ENCODE results near the gene KLF3.

KLF3 gene

GRCh38 chr4:38659346-38659745 is 4.7 kb upstream of the KLF3 start:
- no peak for DNase-seq

GRCh38 chr4:38660838-38661237 is 3.2 kb upstream of the KLF3 start:
- no peak for DNase-seq

DNA sequence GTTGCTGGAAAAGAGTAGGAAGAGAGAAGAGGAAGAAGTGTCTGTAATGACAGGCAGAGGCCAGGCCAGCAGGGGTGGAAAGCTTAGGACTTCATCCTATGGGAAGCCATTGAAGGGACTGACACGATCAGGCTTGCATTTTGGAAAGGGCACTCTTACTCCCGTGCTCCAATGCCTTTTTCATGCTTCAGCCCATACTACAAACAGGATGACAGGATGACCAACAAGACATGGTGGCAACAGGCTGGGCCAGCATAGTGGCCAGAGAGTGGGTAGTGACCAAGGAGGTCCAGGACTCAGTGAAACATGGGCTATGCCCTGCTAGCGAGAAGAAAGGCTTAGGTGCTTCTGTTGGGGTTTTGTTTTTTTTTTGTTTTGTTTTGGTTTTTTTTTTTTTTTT is 2.6 kb upstream of the KLF3 start:
- no peak for DNase-seq

DNA sequence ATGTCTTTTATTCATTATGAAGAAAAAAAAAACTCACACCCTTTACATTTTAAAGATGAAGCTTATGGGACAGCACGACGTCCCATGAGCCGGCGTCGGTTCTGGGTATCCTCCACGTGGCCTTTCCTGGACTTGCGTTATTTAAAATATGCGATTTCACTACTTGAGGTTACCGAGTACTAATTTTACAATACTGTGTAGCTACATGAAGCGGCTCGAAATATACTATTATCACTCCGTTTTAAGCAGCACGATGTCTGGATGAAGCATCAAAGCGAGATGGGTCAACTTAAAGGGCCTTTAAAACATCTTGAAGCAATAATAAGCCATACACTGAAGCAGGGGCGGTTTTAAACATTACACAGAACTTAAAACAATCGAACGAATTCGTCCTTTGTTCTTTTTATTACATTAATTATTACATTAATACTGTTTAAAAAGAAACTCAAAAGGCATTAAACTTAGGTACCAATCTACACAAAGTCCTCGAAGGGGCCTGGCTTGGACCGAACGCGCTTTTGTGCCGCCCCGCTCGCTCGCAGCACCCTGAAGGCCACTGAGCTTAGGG is 1.4 kb upstream of the KLF3 start:
- DNase-seq: no peak

GRCh38 chr4:38663090-38663800 is 754 bp upstream of the KLF3 start:
- peak; percentile 23 for DNase-seq

GRCh38 chr4:38664706-38665401 is 855 bp downstream of the KLF3 start:
- DNase-seq: peak; percentile 30

- DNase-seq: no peak
Observed at GRCh38 chr4:38665551-38666411, 1.8 kb downstream of the KLF3 start.

- no peak for DNase-seq
Observed at GRCh38 chr4:38666766-38667084, 2.7 kb downstream of the KLF3 start.

DNA sequence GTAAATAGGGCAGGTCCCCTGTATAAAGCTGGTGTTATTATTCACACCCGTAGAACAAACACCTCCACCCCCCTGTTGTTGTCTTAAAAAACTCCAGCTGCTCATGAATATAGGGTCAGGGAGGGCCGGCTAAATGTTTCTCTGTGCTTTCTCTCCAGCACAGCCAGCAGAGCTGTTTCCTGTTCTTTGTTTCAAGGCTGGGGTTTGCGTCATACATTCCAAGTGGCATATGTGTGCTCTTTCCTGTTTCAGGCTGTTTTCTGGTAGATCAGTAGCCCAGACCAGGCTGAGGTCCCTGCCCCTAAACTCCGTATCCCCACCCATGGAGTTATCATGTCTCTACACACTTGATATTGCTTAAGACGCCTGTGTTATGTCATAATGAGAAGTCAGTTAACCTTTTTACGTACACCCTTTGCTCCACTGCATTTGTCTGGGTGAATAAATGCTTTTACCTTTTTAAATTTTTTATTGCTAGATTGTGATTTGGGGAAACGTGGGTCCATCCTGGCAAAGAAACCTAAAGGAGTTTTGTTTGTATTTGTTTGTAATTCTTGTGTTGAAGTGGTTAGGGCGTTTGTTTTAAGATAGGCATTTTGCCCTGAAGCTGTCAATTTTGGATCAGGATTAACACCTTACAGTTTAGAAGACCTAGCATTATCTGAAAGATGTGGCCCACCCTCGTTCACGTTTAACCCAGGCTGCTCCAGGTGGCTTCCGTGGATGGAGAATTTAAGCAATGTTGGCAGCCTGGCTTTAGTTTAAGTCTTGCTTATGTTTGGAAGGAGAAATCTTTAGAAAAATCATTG is 3.3 kb downstream of the KLF3 start:
- no peak for DNase-seq

GRCh38 chr4:38668203-38668971 is 4.4 kb downstream of the KLF3 start:
- no peak for DNase-seq

GRCh38 chr4:38669208-38669607 is 5.2 kb downstream of the KLF3 start:
- DNase-seq: no peak

DNA sequence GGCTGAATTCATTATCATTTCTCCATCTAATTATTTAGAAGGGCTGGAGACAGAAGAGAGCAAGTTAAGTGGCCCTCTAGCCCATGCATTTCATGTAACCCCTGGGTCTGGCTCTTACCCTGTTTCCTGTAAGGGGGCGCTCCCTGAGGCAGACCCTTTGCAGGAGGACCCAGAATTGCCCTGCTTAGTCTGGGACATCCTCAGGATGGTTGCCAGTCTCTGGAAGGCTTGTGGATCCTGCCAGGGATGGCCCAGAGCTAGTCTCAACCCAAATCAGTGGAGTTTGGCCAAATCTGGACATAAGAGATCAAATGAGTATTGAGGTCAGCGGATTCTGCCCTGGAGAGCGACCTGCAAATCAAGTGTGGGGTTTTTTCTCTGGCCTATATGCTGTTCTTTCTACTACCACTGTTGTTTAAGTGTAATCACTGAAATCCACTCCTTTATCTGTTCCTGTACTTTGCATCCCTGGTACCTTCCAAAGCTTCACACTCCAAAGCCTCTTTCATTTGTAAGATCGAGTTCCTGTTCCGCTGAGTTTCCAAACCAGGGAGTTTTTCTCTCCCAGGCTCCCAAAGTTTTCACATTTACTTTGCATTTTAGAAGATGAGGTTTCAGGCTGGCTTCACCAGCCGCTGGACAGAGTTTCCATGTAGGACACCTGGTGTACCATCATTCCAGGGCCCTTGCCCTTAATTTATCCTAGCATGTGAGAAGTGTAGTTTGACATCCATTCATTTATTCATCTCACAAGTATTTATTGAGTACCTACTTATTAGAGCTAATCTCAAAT is 6.3 kb downstream of the KLF3 start:
- no peak for DNase-seq

DNA sequence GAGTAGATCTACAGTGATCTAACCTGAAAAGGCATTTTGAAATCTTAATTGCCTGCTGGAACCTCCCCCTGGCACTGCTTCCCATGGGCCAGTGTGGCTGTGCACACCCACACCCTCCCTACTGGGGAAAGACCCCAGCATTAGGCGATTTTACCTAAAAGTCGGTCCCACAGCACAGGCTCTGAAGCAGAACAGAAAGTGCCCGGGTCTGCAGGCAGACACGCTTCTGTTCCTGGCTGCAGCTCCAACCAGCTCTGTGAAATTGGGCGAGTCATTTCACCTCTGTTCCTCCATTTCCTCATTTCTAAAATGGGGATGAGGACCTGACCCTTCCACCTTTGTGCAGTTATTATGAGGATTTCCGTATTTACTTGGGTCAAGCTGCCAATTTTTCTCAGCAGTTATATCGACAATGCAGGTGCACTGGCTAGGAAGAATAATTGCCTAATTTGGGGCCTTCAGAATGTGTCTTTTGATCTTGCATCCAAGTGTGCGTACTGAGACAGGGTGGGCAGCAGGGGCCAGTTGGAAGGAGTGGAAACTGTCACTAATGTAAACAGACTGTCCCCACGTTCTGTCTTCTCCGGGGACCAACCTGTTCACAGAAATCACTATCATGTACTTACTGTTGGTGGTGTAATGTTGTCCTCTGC is 7.1 kb downstream of the KLF3 start:
- no peak for DNase-seq

GRCh38 chr4:38671592-38671940 is 7.6 kb downstream of the KLF3 start:
- DNase-seq: no peak

- DNase-seq: no peak
Observed at GRCh38 chr4:38672074-38672396, 8.0 kb downstream of the KLF3 start.

- DNase-seq: no peak
Observed at GRCh38 chr4:38672397-38673129, 8.6 kb downstream of the KLF3 start.

GRCh38 chr4:38673130-38673978 is 9.4 kb downstream of the KLF3 start:
- no peak for DNase-seq

GRCh38 chr4:38674258-38675144 is 10.5 kb downstream of the KLF3 start:
- DNase-seq: no peak
